GM19099 (cell line): Measurements from ENCODE around the gene C2orf68.

Experiments used
- POLR2A ChIP-seq: IDR thresholded peaks from 3 replicates; pipeline ENCODE4 v1.6.1; 2011; ENCODE audit warnings: low read depth; ENCODE audit not compliant: insufficient read length; ENCODE audit errors: extremely low read depth

Gene C2orf68

DNA sequence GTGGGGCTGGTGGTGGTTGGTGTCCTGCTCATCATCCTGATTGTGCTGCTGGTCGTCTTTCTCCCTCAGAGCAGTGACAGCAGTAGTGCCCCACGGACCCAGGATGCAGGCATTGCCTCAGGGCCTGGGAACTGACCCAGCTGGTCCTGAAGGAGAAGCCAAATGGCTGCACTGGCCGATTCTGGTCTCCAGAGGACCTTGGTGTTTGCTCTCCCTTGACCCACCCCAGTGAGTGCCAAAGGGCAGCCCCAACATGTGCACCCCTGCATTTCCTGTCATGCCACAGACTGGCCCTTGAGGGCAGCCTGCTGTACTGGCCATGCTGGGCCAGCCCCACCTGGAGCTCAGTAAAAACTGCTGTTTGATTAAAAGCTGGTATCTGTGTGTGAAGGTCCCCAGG is 18.8 kb downstream of the C2orf68 start:
- no peak for TF ChIP-seq POLR2A

DNA sequence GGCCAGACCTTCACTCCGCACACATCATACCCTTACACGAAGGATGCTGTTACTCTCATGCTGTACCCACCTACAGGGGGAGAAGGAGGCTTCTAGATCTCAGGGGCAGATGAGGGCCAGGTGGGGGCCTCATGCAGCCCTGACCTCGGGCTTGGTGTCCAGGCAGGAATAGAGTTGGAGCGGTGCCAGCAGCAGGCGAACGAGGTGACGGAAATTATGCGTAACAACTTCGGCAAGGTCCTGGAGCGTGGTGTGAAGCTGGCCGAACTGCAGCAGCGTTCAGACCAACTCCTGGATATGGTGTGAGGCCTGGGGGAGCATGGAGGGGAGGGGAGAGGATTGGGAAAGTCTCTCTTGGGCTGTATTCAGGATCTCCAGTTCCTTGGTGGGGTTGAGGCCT is 20.3 kb downstream of the C2orf68 start:
- TF ChIP-seq POLR2A: no peak

DNA sequence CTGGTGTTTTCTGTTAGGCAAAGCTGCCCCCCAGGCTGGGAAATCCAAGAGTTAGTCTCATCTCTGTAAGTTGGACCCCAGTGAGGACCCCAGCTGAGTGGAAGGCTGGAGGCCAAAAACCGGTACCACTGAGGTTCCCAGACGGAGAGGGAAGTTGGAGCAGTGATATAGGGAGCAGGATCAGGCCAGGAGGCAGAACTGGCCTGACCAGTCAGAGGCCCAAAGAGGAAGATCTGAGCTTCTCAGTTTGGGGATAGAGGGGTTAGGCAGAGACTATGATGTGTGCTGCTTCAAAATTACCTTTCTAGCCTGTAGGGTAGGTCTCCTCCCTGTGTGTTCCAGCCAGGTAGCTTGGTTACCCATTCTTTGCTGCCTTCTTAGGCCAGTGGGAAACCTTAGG is 20.9 kb downstream of the C2orf68 start:
- no peak for TF ChIP-seq POLR2A

DNA sequence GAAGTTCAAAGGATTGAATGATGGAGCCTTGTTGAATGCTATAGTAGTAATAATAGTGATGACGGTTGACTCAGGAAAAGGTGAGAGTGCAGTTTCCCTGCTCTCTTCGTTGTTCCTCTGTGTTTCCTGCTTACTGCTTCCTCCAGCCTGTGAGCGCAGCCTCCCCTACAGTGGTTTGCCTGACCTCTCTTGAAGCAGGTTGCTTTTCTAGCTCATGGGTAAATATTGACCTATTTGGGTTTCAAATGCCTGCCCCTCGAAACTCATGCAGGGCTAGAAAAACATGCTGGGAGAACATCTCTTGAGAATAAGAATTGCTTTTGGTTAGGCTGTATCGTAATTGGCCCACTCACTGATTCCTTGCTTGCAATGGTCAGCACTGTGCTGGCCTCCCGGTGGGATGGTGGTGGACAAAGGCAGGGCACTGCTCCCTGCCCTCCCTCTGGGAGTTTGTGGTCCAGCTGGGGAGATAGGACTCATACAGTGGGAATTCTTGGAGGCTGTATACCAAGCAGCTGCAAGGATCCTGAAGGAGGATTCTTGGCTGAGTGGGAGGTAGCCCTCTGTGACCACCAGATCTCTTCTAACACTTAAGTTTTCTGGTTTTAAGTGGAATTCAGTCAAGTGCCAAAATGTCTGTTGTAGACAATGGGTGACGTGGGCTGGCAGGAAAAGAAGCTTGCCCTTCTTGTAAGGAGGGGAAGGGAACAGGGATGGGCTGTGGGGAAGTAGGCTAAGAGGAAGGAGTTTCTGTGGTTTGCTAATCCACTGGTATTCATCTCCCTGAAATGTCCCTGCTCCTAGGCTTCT is 21.7 kb downstream of the C2orf68 start:
- TF ChIP-seq POLR2A: no peak

DNA sequence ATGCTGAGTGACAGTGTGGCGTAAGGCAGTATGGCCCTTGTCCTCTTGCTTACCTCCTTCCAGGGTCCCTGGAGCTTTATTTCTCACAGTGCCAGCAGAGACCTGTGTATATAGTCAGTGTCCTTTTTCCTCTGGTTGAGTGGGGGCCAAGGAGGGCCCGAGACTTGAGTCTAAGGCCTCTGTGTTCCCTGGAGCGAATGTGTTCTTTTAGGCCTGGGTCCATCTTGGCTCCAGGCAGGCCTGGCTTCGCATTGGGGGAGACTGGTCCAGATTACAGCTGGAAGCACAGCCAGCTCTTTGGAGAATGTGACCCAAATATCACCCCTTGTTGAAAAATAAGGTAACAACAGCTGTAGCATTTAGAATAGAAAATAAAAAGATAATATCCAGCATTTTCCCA is 22.7 kb downstream of the C2orf68 start:
- no peak for TF ChIP-seq POLR2A

DNA sequence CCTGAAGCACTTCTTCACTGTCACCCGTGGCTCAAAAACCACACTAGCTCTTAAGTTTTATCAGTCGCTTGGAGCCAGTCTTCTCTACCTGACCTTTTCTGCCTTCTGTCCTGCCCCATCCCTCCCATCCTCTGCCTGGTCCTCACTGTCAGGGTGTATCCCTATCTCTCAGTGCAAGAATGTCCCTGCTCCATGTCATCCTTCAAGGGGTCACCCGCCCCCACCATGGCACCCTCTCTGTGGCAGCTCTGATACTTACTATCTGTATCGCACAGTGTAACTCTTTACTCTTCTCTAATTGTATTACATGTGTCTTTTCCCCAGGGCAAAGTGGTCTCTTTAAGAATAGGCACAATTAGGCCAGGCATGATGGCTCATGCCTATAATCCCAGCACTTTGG is 23.2 kb downstream of the C2orf68 start:
- no peak for TF ChIP-seq POLR2A

DNA sequence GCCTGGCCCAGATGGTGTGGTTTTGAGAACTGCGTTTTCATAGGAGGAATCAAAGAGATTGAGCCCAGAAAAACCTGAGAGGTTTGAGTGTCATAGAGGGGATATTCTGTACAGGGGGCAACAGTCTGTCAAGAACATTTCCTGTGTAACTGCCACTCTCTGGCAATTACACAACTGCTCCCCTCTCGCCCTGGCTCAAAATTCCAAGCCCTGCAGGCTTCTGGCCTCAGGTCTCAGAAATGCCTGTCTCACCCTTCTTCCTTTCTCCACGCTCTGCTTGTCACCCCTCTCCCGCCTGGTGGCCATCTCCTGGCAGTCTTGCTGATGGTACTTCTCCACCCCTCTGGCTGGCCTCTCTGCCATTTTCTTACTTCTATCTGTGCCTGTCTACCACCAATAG is 23.6 kb downstream of the C2orf68 start:
- TF ChIP-seq POLR2A: no peak

DNA sequence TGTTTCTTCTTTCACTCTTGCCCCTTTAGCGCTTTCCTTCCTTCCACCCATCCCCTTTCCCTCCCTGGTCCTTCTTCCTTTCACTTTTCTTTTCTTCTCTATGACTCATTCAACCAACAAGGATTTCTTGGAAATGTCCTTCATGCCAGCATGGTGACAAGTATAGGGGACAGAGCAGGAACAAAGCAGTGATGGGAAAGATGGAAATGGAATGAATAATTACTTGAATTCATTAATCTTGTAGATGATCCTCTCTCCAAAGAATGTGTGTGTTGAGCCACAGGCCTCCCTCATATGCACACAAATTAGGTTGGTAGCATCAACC is 26.1 kb downstream of the C2orf68 start:
- TF ChIP-seq POLR2A: no peak

DNA sequence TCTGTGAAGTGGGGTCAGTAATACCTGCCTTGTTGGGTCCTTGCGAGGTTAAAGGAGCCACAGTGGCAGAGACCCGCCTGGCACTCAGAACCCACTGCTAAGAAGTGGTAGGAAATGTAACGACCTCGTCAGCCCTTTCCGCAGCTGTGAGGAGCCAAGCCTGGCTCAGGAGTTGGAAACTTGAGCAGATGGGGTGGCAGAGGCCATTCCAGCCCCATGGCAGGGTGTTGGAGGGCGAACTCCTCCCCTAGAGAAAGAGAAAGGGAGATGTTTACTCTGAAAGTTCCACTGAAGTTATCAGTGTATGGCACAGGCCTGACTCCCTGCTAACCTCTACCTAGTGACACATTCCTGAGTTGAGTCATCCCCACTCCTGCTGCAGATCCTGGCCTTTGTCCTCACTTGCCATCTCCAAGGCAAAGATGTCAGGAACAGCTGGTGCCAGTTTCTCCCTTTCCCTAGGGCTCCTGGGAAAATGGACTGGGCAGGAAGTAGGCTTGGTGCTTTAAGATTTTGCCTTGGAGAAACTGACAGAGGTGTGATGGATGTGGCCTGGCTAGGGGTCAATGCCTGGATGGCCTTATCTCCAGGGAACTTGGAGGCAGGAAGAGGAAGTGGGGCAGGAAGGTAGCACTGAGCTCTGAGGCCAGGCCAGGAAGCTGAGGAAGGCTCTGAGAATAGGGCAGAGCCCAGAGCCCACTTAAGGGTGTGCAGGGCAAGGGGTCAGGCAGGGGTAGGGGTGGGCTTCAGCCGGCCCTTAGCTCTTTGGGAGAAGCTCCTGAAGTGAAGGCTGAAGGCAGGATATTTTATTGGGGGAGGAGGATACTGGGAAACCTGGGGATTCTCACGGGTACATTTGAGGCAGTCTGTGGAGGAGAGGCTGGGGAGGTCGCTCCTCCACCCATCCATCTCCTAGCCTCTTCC is 26.7 kb downstream of the C2orf68 start:
- TF ChIP-seq POLR2A: no peak

DNA sequence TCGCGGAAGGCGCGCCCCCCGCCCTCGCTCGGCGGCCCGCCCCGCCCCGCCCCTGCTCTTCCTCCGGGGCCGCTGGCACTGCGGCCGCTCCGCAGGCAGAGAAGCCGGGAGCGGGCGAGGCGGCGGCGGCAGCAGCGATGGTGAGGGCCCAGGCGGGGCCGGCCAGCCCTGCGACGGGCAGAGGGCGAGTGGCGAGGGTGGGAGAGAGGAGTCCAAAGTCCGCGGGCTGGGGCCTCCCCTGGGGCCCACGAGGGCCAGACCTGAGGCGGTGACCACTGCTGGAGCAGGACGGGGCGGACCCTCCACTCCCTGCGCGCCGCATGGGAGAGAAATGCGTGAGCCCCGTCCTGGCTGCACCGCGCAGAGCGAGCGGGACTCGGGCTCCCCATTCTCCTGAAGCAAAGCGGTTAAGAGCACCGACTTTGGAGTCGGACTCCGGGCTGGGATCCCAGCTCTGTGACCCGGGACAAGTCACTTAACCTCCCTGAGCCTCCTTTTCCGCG is 27.5 kb downstream of the C2orf68 start, which contains the start of gene VAMP5:
Gene VAMP5 (plus strand): TSS at position 78 of the 503 bp plus-strand sequence. CDS start 60 bp downstream, at position 138.
- peak; percentile 64 for TF ChIP-seq POLR2A

DNA sequence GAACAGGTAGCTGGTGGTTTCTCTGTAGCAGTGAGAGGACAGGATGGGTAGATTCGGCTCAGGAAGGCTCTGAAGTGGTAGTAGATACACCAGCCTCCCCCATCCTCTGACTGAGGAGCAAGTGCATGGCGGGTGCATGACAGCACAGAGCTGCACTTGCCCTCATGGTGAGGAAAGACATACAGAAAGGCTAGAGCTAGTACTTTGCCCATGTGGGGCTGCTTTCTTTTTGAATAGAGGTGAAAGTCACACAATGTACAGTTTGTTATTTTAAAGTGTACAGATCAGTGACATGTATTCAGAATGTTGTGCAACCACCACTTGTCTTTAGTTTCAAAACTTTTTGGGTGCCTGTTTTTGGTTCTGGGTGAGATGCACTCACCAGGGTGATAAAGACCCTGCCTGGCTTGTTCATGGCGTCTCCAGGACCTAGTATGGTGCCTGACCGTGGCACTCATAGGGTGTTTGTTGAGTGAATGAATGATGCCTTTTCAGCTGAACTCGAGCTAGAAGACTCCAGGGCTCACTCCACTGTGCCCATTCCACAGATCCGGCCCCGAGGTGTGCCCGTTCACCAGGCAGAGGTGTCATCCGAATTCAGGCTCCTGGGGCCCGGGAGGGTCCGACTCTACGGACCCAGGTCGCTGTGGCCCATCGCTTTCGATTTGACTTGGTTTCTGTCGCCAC is 28.1 kb downstream of the C2orf68 start:
- no peak for TF ChIP-seq POLR2A

DNA sequence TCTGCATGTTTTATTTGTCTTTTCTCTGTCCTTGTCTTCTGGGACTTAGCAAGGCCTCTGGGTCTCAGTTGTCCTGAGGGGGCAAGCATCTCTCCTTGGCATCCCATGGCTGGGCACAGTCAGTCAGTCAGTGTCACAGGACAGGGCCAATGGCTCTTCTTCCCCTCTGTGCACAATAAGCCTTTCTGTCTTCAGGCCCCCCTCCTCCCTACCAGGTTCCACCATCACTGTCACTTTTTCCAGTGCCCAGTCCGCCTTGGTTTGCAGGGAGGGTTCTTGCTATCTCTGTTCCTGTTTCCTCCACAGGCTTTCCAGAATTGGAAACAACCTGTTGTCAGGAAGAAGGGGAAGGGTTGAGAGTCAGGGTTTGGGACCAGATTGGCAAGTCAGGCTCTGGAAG is 29.4 kb downstream of the C2orf68 start:
- TF ChIP-seq POLR2A: no peak

DNA sequence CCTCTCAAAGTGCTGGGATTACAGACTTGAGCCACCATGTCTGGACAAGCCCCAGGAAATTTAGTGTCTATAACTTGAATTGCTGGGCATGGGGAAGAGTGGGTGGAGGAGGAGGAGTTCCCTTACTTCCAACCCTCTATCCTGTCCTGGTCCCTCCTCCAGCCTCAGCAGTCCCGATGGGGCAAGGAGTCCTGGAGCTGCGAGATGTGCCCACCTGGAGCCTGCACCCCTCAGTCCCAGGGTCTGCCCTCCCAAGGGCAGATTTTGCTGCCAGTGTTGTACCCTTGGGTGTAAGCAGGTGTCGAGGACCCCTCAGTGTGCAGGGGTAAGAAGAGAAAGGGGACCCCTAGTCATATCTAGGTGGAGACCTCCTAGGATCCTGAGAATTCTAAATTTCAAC is 31.7 kb downstream of the C2orf68 start:
- no peak for TF ChIP-seq POLR2A

DNA sequence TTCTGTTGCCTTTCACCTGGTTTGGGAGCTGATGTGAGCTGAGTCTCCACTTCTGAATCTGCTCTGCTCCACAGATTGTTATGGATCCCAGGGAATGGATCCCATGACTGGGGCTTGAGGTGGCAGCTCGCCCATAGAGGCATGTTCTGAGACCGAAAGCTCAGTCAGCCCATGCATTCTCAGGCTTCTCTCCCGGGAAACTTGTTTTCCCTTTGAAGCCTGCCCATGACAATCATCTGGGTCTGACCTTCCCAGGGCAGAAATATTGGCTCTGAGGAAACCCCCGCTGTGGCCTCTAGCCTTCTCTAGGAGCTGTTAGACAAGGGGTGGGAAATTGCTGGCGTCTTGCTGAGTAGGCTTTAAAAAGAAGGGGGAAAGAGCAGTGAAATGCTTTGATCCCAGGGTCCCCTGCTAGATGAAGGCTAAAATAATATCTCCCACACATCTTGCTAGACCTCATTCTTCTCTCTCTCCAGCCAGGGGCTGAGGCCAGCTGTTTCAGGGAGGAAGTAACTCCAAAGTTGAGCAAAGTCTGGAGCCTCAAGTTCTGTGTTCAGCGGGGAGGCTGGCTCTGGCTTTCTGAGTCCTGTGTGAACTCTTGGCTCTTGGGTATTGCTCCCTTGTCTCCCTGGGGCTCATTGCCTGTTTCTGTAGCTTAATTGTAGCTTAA is 32.5 kb downstream of the C2orf68 start:
- TF ChIP-seq POLR2A: no peak
